Fibroblast of skin of right quadriceps (primary cell): Measurements from ENCODE around the gene NOL9.
"Not testable (repeated sequence)": the region's sequence is repeated elsewhere in the genome, so short reads cannot be mapped to it uniquely, and the experiment has no call there.

ENCODE experiments used
- DNase-seq: peaks from one replicate; pipeline ENCODE4 v3.0.0-alpha.2; 2013

Gene NOL9

DNA sequence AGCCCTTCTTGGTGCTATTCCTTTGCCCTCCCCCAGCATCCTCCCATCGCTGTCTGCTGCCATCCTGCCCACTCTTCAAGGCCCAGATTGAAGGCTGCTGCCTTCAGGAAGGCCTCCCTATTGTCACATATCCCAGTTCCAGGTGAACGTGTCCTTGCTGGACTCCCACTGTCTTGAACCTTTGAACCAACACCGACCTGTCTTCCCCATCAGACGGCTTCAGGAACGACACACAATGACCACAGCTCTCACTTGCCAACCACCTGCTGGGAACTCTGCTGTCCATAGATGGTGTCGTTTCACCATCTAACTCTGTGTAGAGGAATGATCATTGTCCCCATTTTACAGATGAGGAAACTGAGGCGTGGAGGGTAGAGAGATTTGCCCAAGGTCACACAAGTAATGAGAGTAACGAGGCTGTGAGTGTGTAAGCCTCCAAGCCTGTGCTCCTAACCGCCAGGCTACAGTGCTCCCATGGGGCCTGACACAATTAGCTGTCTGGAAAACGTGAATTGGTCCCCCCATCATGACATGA, 53.0 kb downstream of the NOL9 start:
- DNase-seq, result no peak

DNA sequence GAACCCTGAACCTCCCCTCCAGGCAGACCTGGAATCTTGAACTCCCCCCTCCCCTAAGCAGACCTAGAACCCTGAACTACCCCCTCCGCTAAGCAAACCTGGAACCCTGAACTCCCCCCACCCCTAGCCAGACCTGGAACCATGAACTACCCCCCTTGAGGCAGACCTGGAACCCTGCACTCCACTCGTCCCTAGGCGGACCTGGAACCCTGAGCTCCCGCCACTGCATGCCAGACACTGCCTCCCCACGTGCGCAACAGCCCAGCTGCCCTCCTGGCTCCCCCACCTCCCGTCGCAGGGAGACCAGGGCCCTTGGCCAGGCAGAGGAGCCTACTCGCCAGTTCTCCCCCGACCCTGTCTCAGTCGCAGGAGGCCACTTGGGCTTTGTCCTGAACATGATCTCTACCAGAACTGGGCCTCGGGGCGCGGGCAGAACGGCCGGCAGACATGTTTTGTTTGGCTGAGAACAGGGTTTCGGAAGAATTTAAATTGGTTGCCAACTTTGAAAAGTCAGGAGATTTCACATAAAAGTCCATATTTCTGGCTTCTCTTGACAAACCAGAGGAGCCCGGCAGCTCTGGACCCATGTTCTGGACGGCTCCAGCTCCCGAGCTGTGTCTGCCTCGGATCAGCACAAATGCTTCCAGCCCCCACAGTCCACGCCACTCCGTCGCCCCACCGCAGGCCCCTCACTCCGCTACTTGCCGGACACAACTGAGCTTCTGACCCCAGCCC, 53.6 kb downstream of the NOL9 start:
- DNase-seq, result no peak

DNA sequence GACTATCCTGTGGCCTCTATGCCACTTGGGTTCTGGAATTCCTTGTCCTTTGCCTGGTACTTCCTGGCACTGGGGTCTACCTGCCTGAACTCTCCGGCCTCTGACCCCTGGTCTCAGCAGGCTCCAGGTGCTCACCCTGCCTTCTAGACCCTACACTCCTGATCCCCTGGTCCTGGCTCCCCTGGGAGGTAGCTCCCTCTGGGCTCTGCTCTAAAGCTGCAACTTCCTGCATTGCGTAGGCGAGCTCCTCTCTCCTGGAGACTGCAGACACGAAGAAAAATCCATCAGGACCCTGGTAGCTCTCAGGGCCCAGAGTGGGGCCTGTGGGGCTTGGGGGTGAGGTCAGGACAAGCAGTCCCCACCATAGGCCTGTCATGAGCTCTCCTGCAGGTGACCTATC, 55.0 kb downstream of the NOL9 start:
- no peak for DNase-seq

DNA sequence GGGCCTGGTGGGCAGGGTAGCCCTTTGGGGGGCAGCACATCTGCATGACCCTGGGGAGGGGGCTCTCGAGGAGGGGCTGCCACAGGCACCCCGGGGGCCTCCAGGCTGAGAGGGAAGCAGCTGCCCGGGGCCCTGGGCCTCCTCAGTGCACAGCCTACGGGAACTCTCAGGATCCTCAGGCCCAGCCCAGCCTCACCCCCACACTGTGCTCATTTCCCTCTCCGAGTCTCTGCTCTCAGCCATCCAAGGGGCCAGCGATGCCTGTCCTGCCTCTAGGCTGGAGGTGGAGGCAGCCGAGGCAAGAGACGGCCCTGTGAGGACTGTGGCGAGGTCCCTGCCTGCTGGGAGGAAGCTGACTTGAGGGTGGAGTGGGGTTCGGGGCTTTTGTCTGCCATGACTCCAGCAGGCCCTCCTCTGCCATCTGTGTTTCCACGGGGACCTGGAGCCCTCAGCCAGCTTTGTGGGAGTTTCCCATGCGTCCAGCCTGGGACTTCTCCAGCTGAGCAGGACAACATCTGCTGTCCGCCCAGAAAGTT, 55.7 kb downstream of the NOL9 start:
- DNase-seq, result no peak

DNA sequence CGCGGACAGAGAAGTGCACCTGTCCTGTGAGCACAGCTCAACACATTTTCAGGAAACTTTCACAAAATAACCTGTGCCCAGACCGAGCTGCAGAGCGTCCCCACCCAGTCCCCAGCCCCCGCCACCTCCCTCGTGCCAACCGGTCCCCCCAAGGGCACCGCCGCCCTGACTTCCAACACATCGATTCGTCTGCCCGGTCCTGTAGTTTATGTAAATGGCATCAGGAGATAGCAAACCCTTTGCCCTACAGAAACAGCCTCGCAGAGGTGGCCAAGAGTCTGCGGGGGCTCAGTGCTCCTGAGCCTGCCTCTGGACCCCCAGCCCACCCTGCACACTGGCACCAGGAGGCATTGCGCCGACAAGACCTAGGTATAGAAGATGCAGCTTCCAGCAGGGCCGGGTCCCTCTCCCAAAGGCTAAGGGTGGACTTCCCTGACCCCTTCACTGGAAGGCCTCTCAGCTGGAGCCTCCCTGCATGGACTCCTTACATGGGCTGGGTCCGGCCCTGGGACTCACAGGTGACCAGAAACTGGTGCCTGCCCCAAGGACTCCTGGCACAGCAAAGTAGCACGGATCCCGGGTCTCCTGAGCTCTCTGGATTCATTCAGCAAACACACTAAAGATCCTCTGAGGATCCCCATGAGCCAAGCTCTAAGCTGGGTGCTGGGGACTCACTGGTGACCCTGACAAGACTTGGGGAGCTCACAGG, 56.3 kb downstream of the NOL9 start:
- no peak for DNase-seq

DNA sequence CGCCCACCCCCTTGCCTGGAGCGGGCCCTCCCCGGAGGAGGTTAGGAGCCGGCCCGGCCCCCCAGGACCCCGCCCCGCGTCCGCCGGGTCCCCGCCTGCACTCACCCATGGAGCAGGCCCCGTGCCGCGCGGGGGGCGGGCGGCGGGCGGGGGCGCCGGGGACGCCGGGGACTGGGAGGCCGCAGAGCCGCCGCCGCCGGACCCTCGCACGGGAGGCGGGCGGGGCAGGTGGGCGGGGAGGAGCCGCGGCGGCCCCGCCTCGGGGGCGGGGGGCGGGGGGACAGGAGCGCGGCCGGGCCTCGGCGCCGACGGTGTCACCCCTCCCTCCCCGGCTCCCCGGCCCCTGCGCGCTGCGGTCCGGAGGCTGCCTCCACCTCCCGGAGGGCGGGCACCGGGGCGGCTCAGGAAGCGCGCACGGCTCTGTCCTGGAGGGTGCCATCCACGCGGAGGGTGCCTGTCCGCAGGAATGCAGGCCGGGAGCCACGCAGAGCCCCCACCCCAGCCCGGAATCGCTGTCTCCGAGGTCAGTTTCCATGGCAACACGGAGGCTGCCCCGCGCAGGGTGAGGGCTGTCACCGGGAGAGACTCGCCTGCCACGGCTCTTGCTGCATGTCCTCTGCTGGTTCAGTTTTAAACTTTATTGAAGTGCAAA, 57.0 kb downstream of the NOL9 start:
- peak; percentile 30 for DNase-seq

DNA sequence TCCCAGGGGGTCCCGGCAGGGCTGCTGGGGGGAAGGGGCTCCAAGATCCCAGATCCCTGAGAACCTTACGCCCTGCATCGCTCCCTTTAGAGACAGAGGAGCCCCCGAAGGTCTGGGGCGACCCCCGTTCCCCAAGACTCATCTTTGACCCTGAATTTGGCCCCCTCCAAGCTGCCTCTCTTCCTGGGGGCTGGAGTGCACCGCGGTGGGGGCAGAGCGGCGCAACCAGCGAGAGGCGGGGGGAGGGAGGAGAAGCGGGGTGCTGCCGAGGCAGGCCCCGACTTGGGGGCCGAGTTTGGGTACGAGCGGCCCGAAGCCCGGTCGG, 57.5 kb downstream of the NOL9 start:
- no peak for DNase-seq

DNA sequence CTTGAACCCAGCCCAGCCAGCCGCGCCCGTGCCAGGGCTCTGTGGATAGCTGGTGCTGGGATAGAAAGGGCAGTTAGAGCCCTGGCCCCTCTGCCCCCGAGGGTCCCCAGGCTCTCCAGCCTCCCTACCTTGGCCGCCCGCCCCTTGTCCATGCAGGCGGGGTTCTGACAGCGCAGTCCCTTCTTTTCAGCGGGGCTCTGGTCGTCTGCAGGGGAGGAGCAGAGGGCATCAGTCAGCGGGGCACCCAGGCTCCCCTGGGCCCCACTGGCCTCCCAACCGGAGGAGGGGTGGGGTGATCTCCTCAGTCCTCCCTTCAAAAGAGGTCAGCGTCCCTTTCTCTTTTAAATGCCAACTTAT, 58.0 kb downstream of the NOL9 start:
- DNase-seq, result no peak

DNA sequence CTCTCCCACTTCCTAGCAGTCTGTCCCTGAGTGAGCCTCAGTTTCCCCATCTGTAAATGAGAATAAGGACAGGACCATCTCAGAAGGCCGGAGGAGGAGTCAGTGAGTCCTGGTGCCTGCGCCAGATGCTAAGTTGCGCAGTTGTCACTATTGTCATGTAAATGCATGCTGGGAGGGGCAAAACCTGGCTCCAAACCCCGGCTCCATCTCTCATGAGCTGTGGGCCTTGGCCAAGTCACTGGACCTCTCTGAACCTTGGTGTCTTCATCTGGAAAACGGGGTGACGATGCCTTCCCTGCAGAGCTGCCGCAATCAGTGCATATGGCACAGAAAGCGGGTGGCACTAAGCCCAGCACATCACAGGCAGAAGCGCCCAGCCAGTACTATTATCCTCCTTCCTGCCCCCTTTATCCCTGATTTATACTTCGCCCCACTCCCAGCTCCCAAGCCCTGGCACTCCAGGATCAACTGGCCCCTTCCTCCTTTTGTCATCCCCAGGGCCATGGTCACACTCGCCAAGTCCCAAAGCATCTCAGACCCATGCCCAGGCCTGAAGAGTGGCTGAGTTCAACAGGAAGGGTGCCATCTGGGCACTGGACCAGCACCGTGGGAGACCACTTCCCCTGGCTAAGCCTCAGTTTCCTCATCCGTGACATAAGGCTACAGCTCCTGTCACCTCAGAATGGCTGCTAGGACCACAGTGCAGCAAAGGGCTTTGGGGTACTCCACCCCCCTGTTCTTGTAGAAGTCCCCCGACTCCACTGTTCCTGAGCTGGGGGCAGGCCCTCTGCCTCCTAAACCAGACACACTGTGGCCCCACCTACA, 58.6 kb downstream of the NOL9 start:
- no peak for DNase-seq

DNA sequence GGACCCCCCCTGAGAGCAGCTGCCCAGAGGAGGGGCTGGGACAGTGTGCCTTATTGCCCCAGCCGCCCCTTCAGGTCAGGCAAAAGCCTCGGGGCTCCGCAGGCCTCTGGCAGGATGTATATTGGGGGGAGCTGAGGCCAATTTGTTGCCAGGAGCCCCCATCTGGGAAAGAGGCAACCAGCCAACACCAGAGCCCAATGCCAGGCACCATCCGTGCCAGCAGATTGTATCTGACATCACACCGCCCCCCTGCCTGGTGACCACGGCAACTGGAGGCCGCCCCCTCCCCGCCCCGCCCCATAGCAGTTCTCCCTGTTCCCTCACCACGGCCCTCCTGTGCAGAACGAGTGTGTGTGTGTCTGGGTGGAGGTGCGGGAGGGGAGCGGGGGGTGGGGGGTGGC, 59.3 kb downstream of the NOL9 start:
- DNase-seq, result no peak

DNA sequence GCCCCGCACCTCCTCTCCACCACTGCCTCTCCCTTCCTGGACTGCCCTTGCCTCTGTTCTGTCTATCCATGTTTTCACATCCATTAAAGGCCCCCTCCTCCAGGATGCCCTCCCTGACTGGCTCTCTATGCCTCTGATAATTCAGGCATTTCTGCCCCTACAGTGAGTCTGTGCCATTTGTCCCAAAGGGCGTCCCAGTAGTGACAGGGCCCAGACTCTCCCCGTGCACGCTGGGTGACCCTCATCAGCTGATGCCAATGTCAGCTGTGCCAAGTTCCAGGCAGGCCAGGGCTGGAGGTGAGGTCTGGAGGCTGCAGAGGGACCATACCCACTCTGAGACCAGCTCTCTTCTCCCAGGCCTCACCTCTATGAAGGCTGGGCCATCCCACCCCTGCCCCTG, 59.7 kb downstream of the NOL9 start:
- no peak for DNase-seq

DNA sequence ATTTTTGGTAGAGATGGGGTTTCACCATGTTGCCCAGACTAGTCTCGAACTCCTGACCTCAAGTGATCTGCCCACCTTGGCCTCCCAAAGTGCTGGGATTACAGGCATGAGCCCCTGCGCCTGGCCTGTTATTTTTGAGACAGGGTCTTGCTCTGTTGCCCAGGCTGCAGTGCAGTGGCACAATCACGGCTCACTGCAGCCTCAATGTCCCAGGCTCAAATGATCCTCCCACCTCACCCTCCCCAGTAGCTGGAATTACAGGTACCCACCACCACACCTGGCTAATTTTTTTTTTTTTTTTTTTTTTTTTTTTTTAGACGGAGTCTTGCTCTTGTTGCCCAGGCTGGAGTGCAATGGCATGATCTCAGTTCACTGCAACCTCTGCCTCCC, 60.5 kb downstream of the NOL9 start:
- DNase-seq, result not testable (repeated sequence)

DNA sequence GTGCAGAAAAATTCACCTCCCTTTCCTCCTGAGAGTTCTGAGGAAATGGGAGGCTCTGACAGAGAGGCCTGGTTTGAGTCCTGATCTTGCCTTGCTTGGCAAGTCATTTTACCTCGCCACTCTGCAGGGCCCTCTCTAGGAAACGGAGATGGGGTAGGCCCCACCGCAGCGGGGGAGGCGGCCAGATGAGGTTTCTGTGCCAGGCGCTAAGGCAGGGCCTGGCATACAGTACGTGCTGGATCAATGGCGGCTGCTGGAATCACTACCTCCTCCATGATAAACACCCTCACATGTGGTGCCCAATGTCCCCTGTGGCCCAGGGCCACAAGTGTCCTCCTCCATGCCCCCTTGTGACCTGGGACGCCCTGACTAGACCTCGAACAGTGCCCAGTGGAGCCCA, 62.3 kb downstream of the NOL9 start:
- no peak for DNase-seq

DNA sequence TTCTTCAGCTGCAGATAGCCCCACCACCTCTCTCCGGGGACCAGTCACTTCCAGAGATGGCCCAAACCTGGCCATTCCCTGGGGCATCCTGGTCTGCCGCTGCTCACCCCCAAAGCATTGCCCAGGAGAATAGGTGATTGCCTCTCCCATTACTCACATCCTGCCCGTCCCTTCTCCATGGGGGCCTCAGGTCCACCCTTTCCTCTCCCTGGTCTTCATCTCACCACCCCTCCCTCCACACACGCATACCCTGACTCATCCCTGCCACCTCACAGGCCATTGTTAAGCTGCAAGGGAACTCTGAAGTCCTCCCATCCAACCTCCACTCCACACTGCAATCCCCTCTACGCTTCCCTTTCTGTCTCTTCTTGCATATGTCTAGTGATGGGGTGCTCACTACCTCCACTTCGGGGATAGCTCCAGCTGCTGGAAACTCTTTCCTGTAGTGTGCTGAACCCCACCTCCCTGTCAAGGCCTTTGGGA, 62.8 kb downstream of the NOL9 start, which contains the start of gene PLEKHG5:
TSS of gene PLEKHG5 (minus strand) at position 188 of the 483 bp plus-strand sequence. CDS start 14,096 bp downstream, outside the sequence.
- peak; percentile 89 for DNase-seq

DNA sequence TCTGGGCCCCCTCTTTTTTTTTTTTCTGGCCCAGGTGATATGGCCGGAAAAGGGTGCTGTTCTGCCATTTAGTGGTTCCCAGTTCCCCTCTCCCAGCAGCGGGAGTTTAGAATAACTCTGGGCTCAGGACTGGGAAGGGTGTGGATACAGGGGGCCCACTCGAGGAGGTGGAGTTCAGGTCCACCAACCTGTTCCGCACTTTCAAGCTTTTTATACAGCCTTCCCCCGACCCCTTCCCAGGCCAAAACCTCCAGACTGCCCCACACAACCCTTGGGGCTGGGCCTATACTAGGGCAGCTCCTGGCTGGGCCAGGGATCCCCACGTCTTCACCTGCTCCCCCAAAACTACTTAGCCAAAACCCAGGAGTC, 63.2 kb downstream of the NOL9 start:
- no peak for DNase-seq

DNA sequence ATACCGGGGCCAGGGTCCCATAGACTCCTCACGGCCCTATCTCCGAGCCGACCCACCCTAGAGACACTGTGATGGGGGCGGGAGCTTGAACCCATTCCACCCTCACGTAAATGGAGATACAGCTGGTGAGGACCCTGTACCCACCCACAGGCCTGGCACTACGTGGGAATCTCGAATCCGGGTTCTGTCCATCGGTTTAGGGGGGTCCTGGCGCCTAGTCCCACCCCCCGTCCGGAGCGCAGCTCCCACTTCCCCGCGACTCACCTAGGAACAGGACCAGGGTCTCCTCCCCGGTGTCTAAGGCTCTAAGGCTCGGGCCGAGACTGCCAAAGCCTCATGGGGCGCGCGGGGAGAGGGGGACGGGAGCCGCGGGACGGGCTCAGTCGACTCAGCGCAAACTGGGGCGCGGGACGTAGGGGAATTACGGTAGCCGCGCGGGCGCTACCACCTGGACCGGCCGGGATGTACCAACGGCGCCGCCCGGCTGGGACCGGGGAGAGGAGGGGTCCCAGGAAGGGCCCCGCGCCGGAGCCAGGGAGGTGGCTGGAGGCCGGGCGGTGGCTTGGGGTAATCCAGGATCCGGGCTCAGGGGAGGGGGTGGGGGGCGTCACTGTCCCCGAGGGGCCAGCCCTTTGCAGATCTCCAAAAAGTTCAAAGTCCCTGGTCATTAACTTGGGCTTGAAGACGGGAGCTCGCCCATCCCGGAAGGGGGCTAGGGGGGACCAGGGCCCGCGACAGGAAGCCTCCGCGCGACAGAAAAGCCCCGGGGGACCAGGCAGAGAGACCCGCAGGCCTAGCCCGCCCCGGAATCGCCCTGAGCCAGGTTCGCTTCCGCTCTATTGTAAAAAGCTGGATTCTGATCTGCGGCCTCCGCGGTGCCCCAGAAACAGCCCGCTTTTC, 63.9 kb downstream of the NOL9 start:
- DNase-seq, result peak; percentile 79

DNA sequence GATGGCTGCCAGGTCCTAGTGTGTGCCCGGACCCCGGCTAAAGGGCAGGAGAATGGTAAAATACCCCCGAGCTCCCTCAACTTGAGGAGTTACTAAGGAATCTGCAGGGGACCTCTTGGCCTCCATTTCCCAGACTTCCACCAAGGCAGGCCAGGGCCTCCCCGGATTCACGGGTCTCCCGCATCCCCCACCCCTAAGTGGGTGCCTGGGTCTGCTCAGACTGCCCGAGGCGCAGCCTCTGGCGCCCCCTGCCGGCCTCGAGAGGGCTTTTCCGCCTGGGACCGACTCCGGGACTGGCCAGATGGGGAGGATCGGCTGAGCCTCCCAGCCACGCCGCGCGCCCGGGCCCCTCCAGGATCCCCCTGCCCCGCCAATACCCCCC, 64.5 kb downstream of the NOL9 start:
- peak; percentile 71 for DNase-seq

DNA sequence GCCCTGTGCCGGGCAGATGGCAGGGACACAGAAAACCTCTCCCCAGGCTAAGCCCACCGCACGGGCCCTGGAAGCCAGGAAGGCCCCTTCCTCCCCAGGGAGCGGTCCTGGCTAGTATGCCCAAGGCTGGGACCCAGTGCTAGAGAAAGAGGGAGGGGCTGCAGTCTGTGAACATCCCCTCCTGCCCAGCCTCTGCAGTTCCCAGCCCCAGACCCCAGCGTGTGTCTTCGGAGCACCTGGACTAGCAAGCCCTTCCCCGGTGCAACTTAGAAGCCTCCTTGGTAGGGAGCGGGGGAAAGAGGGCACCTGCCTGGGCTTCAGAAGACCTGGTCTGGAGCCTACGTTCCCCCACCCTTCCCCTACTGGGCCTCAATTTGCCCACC, 64.9 kb downstream of the NOL9 start:
- no peak for DNase-seq

DNA sequence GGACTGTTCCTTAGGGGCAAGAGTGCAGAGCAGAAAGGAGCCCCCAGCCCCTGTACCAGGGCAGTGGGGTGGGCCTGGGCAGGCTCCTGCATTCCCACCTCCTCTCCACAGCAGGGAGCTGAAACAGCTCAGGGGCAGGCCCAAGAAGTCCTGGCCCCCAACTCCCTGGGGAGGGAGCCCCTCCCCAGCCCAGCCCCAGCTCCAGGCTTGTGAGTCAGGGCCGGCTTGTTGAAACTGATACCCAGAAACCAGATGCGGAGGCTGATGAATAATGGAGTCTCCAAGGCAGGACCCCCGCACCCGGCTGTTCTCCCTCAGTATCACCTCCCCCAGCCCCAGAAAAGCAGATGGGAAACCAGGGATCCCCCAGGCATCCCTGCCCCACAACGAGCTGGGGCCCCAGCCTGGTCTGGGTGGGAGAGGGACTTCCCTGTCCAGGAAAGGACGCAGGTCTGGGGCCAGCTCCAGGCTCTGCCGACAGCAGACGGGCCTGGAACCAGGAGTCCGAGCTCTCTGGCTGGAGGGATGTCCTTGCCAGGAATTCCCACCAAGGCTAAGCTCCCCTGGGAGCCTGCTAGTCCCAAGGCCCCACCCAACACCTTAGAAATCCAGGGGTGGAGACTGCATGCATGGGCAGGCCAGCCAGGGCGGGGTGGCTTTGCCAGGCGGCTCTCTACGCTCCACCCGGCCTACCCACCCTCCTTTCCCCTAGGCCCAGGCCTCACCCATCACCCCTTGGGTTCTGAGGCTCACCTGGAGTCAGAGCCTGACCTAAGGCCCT, 65.5 kb downstream of the NOL9 start:
- peak; percentile 28 for DNase-seq

DNA sequence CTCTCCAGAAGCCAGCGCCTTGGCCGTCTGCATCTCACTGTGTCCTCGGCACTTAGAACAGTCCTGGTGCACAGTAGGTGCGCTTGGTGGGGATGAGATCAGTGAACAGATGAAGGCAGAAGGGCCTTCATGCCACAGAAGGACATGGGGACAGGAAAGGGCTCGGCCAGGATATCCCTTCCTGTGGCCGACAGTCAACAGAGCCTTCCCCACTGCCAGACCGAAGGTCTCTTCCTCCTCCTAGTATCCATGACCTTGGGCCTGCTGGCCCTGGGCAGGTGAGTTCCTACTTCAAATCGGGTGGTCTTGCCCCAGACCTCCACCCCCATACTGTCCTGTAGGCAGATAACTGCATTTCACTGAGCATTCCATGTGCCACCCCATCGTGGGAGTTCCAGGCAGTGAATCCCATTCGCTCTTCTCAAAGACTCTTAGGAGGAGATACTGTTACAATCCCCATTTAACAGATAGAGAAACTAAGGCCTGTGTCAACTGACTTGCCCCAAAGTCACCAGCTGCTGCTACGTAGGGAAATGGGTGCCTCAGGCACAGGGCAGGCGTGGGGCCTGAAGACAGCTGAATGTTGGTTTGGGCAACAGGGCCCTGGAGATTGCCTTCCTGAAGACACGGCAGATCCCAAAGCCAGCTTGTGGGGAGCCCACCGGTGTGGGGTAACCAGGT, 66.4 kb downstream of the NOL9 start:
- DNase-seq, result no peak
